HG03342 (cell line): ENCODE measurements around the gene TBC1D10A.
A peak's percentile ranks its signal among the peaks of the same experiment; 100 is the strongest.

Source experiments
- ATAC-seq: cut with Tn5 transposase; IDR thresholded peaks from one replicate; pipeline ENCODE4 v1.9.1; 2021; ENCODE audit warnings: mild to moderate bottlenecking, moderate library complexity; ENCODE audit not compliant: unreplicated experiment

The TBC1D10A gene

DNA sequence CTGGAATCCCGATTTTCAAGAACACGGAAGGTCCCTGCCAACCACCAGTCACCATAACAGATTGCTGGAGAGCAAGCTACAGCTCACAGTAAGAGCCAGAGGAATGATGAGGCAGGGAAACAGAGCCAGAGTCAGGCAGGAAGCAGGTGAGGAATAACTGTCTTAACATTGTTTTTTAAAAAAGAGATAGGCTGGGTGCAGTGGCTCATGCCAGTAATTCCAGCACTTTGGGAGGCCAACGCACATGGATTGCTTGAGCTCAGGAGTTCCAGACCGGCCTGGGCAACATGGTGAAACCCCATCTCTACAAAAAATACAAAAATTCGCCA lies 24.0 kb downstream of the TBC1D10A start:
- ATAC-seq = no peak

GRCh38 chr22:30301995-30302809 lies 24.5 kb downstream of the TBC1D10A start:
- no peak for ATAC-seq

DNA sequence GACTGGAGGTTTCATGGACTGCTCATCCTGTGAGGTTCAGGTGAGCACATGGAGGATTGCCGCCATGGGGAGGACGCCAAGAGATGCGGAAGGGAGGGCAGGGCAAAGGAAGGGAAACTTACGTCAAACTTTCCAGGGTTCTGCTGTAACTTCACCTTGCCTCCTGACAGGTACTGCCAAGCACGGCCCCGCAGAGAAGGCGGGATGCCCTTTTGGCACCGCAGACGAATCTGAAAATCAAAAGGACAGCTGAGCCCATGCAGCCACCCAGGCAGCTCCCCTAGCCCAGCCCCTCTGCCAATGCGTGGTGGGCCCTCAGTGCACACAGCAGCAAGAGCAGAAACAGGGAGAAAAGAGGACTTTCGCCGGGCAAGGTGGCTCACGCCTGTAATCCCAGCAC lies 27.4 kb downstream of the TBC1D10A start:
- no peak for ATAC-seq

GRCh38 chr22:30297991-30298701 lies 28.6 kb downstream of the TBC1D10A start:
- no peak for ATAC-seq

DNA sequence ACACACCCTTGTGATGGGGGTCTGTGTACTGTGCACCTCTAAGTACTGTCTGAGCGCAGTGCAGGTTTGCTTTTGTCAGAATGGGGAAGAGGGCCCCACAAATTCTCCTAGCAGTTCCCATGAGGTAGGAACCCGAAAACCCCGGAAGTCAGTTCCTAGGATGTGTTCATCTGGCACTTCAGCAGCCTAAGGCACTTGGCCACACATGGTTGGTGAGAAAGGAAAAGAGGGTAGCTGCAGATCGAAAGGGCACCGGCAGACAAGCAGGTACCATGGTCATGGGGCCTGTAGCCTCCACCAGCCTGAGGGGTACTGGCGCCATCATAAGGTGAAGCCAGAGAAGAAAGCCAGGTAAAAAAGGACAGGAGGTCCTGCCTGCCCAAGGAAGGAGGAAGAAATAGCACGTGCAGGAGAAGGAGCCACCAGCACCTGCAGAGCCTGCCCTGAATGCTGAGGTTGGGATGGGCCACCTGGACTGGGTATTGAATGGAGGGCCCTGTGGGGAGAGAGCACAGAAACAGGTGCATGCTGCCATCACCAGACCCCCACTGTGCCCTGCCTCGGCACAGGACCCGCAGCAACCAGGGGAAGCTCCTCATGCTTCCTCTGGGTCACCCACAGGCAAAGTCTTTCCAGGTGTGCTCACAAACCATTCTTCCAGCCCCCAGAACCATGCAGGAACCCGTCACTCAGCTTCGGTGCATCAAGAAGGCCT lies 29.3 kb downstream of the TBC1D10A start:
- ATAC-seq = no peak

DNA sequence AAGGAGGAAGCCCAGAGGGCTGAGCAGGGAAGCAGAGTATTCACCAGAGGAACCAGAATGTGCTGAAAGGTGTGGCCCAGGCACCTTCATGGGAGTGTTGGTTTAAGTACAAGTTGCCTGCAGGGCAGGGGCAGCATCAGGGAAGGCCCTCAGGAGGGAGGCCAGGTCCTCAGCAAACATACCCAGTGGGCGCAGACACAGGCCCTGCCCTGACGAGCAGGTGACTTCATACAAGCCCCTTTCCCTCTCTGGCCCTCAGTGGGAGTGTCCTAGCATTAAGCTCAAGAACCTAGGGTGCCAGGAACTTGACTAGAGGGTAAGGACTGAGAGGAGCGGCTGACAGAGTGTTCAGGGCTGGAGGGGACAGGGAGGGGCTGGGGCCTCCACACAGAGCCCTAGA lies 29.9 kb downstream of the TBC1D10A start:
- no peak for ATAC-seq

DNA sequence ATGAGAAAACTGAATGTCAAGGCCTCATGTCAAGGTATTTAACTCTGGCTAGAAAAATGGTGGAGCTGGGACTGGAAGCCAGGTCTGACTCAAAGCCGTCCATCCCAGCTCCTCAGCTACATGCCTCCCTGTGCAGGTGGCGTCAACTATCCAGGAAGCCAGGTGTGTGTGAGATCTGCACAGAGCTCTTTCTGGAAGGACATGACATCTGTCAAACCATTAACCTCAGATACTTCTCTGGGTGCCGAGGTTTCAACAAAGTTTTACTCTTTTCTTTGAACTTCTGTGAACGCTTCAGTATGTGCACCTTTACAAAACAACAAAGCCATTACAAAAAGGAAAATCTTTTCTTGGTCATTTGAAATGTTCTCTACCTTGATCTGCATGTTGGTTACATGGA lies 30.4 kb downstream of the TBC1D10A start:
- no peak for ATAC-seq

DNA sequence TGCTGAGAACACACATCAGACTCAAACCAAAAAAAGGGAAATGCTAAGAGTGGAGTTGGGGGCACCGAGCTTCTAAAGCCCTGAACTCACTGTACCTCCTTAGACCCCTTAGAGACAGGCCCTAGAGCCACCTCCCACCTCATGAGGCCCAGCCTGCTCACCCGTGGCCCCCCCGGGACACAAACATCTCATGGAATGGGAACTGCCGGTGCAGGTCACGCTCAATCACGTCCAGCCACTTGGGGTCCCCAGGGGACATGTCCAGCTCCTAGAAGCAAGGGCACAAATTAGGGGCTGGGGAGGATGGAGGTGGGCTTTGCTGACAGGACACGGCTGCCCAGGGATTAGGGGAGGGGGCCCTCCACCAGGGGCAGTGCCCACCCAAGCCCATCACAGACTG lies 31.2 kb downstream of the TBC1D10A start:
- ATAC-seq = no peak

DNA sequence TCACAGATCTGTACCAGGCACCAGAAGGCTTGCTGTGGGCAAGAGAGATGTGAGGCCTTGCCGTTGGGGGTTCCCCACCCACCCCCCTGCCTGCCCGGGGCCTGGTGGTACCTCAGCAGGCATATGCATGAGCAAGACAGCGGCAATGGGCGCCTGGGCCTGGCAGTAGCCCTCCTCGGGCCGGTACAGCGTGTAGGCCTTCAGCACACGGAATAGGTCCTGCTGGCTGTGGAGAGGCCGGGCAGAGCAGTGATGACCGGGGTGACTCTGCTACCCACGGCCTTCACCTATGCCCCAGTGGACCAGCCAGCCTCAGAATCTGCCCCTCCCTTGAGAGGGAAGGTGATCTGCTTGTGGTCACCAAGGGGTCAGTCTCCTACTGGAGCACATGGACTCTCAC lies 31.9 kb downstream of the TBC1D10A start:
- no peak for ATAC-seq

- ATAC-seq = no peak
Measured at GRCh38 chr22:30294066-30294465, 32.7 kb downstream of the TBC1D10A start.

DNA sequence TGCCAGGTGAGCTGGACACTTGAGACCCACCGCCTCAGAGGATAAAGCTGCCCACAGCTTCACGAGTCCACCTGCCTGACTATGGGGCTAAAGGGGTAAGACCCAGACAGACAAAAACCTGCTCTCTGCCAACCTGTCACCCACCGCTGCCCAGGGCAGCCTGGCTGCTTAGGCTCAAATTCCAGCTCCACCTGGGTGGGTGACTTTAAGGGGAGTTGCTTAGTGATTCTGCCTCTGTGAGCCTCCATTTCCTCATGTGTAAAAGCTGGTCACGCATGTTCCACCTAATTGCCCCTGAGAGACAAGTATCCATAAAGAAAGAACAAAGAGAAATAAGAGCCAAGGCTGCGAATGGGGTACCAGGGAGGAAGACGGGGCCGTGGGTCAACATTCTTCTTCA lies 33.7 kb downstream of the TBC1D10A start:
- ATAC-seq = no peak

DNA sequence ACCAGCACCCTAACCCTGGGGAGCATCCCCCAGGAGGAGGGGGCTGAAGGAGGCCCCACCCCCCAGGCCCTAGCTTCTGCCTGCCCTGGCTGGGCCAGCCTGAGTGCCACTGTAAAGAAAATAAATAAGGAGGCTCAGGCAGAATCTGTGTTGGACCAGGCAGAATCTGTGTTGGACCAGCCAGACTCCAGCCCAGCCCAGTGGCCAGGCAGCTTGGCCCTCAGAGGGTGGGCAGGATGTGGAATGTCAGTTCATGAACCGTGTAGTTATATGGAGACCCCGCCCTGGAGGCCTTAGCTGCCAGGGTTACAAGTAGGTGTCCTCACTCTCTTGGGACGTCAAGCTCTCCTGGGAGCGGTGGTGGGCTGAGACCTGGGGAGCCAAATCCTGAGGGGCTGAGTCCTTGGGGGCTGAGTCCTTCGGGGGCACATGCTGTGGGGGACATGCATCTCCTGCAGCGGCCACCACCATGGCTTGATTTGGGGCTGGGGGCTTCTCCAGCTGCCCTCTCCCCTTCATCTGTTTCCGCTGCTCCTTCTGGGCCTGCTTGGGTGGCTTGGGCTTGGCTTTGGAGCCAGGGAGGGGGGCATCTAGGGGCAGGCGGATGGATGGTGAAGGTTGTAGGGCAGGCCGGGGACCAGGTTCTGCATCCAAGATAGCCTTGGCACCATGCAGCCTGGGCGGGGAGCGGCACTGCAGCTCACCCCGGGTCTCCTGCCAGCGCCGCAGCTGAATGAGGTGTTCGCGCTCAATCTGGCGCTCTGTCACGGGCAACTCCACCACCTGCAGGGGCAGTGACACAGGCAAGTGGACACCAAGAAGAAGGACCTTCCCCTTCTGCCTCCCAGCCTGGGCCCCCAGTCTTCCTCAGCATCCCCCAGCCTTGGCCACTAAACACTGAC lies 34.4 kb downstream of the TBC1D10A start:
- ATAC-seq = no peak

- no peak for ATAC-seq
Measured at GRCh38 chr22:30291058-30291892, 35.5 kb downstream of the TBC1D10A start.

GRCh38 chr22:30290342-30291057 lies 36.2 kb downstream of the TBC1D10A start:
- no peak for ATAC-seq

GRCh38 chr22:30289980-30290313 lies 36.8 kb downstream of the TBC1D10A start:
- ATAC-seq = peak; percentile 13

GRCh38 chr22:30289141-30289979 lies 37.4 kb downstream of the TBC1D10A start, which contains the start of gene CASTOR1:
TSS of gene CASTOR1 (minus strand) at chr22:30289505. CDS start at chr22:30289497, 8 bp downstream.
- ATAC-seq = peak; percentile 51

GRCh38 chr22:30288419-30289140 lies 38.2 kb downstream of the TBC1D10A start:
- ATAC-seq = no peak
